Endothelial cell of umbilical vein (primary cell): ENCODE measurements around the gene SLC16A4.

Experiments
- EZH2 ChIP-seq: IDR thresholded peaks from 2 replicates; pipeline ENCODE4 v1.6.1; 2012; ENCODE audit warnings: borderline replicate concordance, low read depth, mild to moderate bottlenecking, moderate library complexity, low read length, inconsistent platforms; ENCODE audit not compliant: severe bottlenecking
- FOS ChIP-seq: IDR thresholded peaks from 2 replicates; pipeline ENCODE4 v1.6.1; 2011; ENCODE audit warnings: mild to moderate bottlenecking, low read length, moderate library complexity, borderline replicate concordance; ENCODE audit not compliant: insufficient read depth
- GATA2 ChIP-seq: IDR thresholded peaks from 2 replicates; pipeline ENCODE4 v1.7.0; 2011; ENCODE audit warnings: low read depth, mild to moderate bottlenecking, moderate library complexity, mixed read lengths, low read length; ENCODE audit not compliant: insufficient read length, insufficient read depth
- JUN ChIP-seq: IDR thresholded peaks from 2 replicates; pipeline ENCODE4 v1.6.1; 2011; ENCODE audit warnings: borderline replicate concordance, low read depth; ENCODE audit not compliant: insufficient read length, insufficient read depth
- MYC ChIP-seq: IDR thresholded peaks from one replicate; pipeline ENCODE4 v1.6.1; 2011; ENCODE audit warnings: mild to moderate bottlenecking, low read depth, low read length
- POLR2A ChIP-seq: IDR thresholded peaks from 2 replicates; pipeline ENCODE4 v1.6.1; 2012; ENCODE audit warnings: low read depth, mild to moderate bottlenecking, control low read depth, low read length
- POLR2AphosphoS5 ChIP-seq: IDR thresholded peaks from 2 replicates; pipeline ENCODE4 v1.6.1; 2012; ENCODE audit warnings: low read depth, mild to moderate bottlenecking, control low read depth, low read length, moderate library complexity; ENCODE audit not compliant: insufficient read depth
- TF ChIP-seq, protein P1 (sequence below): IDR thresholded peaks from 2 replicates; pipeline ENCODE4 v1.6.1; 2011; ENCODE audit not compliant: insufficient read depth, insufficient read length
- TF ChIP-seq, protein P2 (sequence below), 2 donors: IDR thresholded peaks; 1 replicate in 1 of 2; 2 replicates in 1 of 2; pipeline ENCODE4 v1.5.1; 2011; ENCODE audit warnings: low read length in 2 of 2, mild to moderate bottlenecking in 2 of 2, moderate library complexity in 2 of 2, control low read depth in 1 of 2, inconsistent platforms in 1 of 2, low read depth in 1 of 2; ENCODE audit not compliant: insufficient read depth in 1 of 2; ENCODE audit errors: extremely low read depth in 1 of 2

DNA sequence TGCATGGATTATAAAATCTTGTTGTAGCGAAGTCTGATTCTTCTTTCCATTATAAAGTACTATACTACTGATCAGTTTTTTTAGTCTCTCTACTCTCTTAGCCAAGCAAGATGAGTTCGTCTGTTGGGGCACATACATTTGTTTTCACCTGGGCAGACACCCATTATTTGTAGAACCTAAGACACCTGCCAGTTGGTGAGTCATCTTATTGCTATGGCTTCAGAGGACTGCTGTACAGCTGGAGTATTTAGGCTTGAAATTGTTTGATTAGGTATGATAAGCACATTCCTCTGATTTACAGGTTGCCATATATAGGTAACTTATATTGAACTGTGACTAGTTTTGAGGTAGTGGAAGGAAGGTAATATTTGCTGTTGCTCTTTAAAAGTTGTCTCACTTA is 34.4 kb downstream of the SLC16A4 start:
- TF ChIP-seq, protein P1, sequence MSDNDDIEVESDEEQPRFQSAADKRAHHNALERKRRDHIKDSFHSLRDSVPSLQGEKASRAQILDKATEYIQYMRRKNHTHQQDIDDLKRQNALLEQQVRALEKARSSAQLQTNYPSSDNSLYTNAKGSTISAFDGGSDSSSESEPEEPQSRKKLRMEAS = no peak
- TF ChIP-seq, protein P2, sequence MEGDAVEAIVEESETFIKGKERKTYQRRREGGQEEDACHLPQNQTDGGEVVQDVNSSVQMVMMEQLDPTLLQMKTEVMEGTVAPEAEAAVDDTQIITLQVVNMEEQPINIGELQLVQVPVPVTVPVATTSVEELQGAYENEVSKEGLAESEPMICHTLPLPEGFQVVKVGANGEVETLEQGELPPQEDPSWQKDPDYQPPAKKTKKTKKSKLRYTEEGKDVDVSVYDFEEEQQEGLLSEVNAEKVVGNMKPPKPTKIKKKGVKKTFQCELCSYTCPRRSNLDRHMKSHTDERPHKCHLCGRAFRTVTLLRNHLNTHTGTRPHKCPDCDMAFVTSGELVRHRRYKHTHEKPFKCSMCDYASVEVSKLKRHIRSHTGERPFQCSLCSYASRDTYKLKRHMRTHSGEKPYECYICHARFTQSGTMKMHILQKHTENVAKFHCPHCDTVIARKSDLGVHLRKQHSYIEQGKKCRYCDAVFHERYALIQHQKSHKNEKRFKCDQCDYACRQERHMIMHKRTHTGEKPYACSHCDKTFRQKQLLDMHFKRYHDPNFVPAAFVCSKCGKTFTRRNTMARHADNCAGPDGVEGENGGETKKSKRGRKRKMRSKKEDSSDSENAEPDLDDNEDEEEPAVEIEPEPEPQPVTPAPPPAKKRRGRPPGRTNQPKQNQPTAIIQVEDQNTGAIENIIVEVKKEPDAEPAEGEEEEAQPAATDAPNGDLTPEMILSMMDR (IDR thresholded peaks at IDR 0.05; ENCODE audit: extremely low read depth in 1 of 2, insufficient read depth in 1 of 2, low read depth in 1 of 2, low read length in 2 of 2) = no peak
- no peak for TF ChIP-seq EZH2
- TF ChIP-seq POLR2A = no peak
- TF ChIP-seq POLR2AphosphoS5 = no peak
- TF ChIP-seq JUN = no peak
- no peak for TF ChIP-seq MYC
- TF ChIP-seq FOS = no peak
- no peak for TF ChIP-seq GATA2
